Tibial nerve (tissue), 4 donors: ENCODE measurements around the gene ENDOV.

Experiments used
- CTCF ChIP-seq, 5 experiments: fragments of 200-600 bp in 3 of 5; fragments of 450-650 bp in 2 of 5; sonication (generic) in 3 of 5; IDR thresholded peaks; one replicate each; pipeline ENCODE4 v1.5.1; 2016 to 2019; ENCODE audit warnings: antibody characterized with exemption in 5 of 5, mild to moderate bottlenecking in 3 of 5, moderate library complexity in 2 of 5
- EP300 ChIP-seq, 2 donors: sonication (generic); formaldehyde crosslinking; IDR thresholded peaks; one replicate each; pipeline ENCODE4 v1.6.1; 2017; ENCODE audit warnings: antibody characterized with exemption in 2 of 2, mild to moderate bottlenecking in 1 of 2

GRCh38 chr17:80414508-80414802, 512 bp upstream of the ENDOV start:
- no peak for TF ChIP-seq CTCF (IDR thresholded peaks at IDR 0.05)
- no peak for TF ChIP-seq EP300 (IDR thresholded peaks at IDR 0.05)
